Muscle of arm (tissue), 12 donors: ENCODE measurements around the gene WEE1. TPM values are rescaled to one million over a fixed set of nuclear protein-coding genes. Genes with fewer than 3 reads are reported as not detected.
"Not testable (repeated sequence)": the region's sequence is repeated elsewhere in the genome, so short reads cannot be mapped to it uniquely, and the experiment has no call there.

Experiments used
- DNase-seq: peaks from one replicate; pipeline ENCODE4 v3.0.0-alpha.2; 2013
- polyA plus RNA-seq, 12 donors: library from polyadenylated mRNA; unstranded; fragments of 120-200 nt; gene quantifications; one replicate each; pipeline ENCODE4 v1.2.1, GENCODE V29; 2013; ENCODE audit not compliant: insufficient read length in 12 of 12

Gene WEE1
- polyA plus RNA-seq, 12 donors: 27.3 to 64.9 (median 43.4) TPM; not detected in 1

GRCh38 chr11:9617940-9618339, 44.5 kb downstream of the WEE1 start:
- DNase-seq: no peak

- no peak for DNase-seq
These were observed 45.5 kb downstream of the WEE1 start for GRCh38 chr11:9619004-9619403.

GRCh38 chr11:9619971-9620370, 46.5 kb downstream of the WEE1 start:
- no peak for DNase-seq

- DNase-seq: not testable (repeated sequence)
These were observed 48.9 kb downstream of the WEE1 start for GRCh38 chr11:9622353-9622752.

- not testable (repeated sequence) for DNase-seq
These were observed 49.6 kb downstream of the WEE1 start for GRCh38 chr11:9623053-9623452.

- DNase-seq: no peak
These were observed 51.0 kb downstream of the WEE1 start for GRCh38 chr11:9624448-9624847.

- DNase-seq: no peak
These were observed 51.7 kb downstream of the WEE1 start for GRCh38 chr11:9625162-9625561.

- no peak for DNase-seq
These were observed 52.3 kb downstream of the WEE1 start for GRCh38 chr11:9625728-9626127.

- no peak for DNase-seq
These were observed 53.3 kb downstream of the WEE1 start for GRCh38 chr11:9626496-9627394.

- DNase-seq: no peak
These were observed 55.6 kb downstream of the WEE1 start for GRCh38 chr11:9629064-9629463.

- DNase-seq: no peak
These were observed 60.2 kb downstream of the WEE1 start for GRCh38 chr11:9633679-9634078.

GRCh38 chr11:9636691-9637090, 63.2 kb downstream of the WEE1 start:
- no peak for DNase-seq

GRCh38 chr11:9639099-9639498, 65.6 kb downstream of the WEE1 start:
- no peak for DNase-seq

Other genes with a start within 250 kb of the WEE1 start
- 100 to 1,000 TPM in 7 of 12 donors, 10 to 100 TPM in 4, not detected in 1; 64.5 to 120 (median 105) TPM for gene IPO7, start 189.0 kb upstream of the WEE1 start, polyA plus RNA-seq
- gene ZNF143, start 112.7 kb upstream of the WEE1 start, polyA plus RNA-seq: 10 to 100 TPM in 10 of 12 donors, 1 to 10 TPM in 1, not detected in 1; 8.2 to 20.9 (median 17.7) TPM
- 10 to 100 TPM in 11 of 12 donors, not detected in 1; 11.9 to 24.4 (median 14.9) TPM for gene SWAP70, start 90.4 kb downstream of the WEE1 start, polyA plus RNA-seq